Loucy (cell line): ENCODE measurements around the gene SHROOM2.

Experiments used
- H2AFZ ChIP-seq: fragments of 200-600 bp; sonication (generic); 2 replicates; pipeline ENCODE4 v1.6.0; 2016; ENCODE audit warnings: antibody characterized with exemption, mild to moderate bottlenecking, low read length, moderate library complexity
- H3F3A ChIP-seq: fragments of 200-600 bp; 2 replicates; pipeline ENCODE4 v1.6.0; 2016; ENCODE audit warnings: antibody characterized with exemption, low read depth, mild to moderate bottlenecking
- H3K27me3 ChIP-seq: fragments of 200-600 bp; sonication (generic); 2 replicates; pipeline ENCODE4 v1.6.1; 2014; ENCODE audit warnings: low read length, mild to moderate bottlenecking; ENCODE audit not compliant: insufficient read depth, poor library complexity, severe bottlenecking
- H3K36me3 ChIP-seq: fragments of 200-600 bp; sonication (generic); 2 replicates; pipeline ENCODE4 v1.6.1; 2016; ENCODE audit warnings: low read length; ENCODE audit not compliant: insufficient read depth
- H3K4me1 ChIP-seq: fragments of 200-600 bp; sonication (generic); 2 replicates; pipeline ENCODE4 v1.5.1; 2014; ENCODE audit warnings: low read length, mild to moderate bottlenecking; ENCODE audit not compliant: insufficient read depth, poor library complexity, severe bottlenecking
- H3K4me2 ChIP-seq: fragments of 200-600 bp; sonication (generic); 2 replicates; pipeline ENCODE4 v1.6.0; 2014; ENCODE audit warnings: antibody characterized with exemption, low read length, low read depth, mild to moderate bottlenecking; ENCODE audit not compliant: poor library complexity, severe bottlenecking
- H3K4me3 ChIP-seq: fragments of 200-600 bp; sonication (generic); 2 replicates; pipeline ENCODE4 v1.5.1; 2014; ENCODE audit warnings: low read length, mild to moderate bottlenecking, mixed read lengths; ENCODE audit not compliant: poor library complexity, severe bottlenecking
- H3K79me2 ChIP-seq: fragments of 200-600 bp; sonication (generic); 2 replicates; pipeline ENCODE4 v1.6.1; 2014; ENCODE audit warnings: low read length; ENCODE audit not compliant: insufficient read depth
- H3K9ac ChIP-seq: fragments of 200-600 bp; sonication (generic); 2 replicates; pipeline ENCODE4 v1.6.0; 2014; ENCODE audit warnings: mild to moderate bottlenecking, low read depth, low read length, moderate library complexity; ENCODE audit not compliant: poor library complexity, severe bottlenecking
- H3K9me2 ChIP-seq: fragments of 200-600 bp; sonication (generic); replicated peaks from 2 replicates; pipeline ENCODE4 v1.6.1; 2016; ENCODE audit warnings: low read depth, low read length, mixed read lengths
- H3K9me3 ChIP-seq: fragments of 200-600 bp; sonication (generic); 2 replicates; pipeline ENCODE4 v1.6.1; 2014; ENCODE audit warnings: mild to moderate bottlenecking, antibody characterized with exemption, low read length, low read depth; ENCODE audit not compliant: insufficient read depth
- H4K20me1 ChIP-seq: fragments of 200-600 bp; sonication (generic); 2 replicates; pipeline ENCODE4 v1.6.0; 2014; ENCODE audit warnings: antibody characterized with exemption, low read length, mild to moderate bottlenecking; ENCODE audit not compliant: insufficient read depth, poor library complexity, severe bottlenecking
- CTCF ChIP-seq: fragments of 200-600 bp; sonication (generic); conservative IDR thresholded peaks from 2 replicates; pipeline ENCODE4 v1.5.1; 2014; ENCODE audit warnings: mild to moderate bottlenecking, antibody characterized with exemption, low read length
- EZH2phosphoT487 ChIP-seq: fragments of 200-600 bp; IDR thresholded peaks from 2 replicates; pipeline ENCODE4 v1.6.1; 2018; ENCODE audit warnings: antibody characterized with exemption, mild to moderate bottlenecking, moderate library complexity, borderline replicate concordance

The SHROOM2 gene

GRCh38 chrX:9739130-9739529 lies 47.1 kb upstream of the SHROOM2 start:
- Histone ChIP-seq H3K9me2 (no peaks in the 10 kb centered on the region), H2AFZ (no peak overlapping the region), H3K9me3 (no peaks in the 10 kb centered on the region), H3K79me2 (no peaks in the 10 kb centered on the region), H3K36me3 (no peaks in the 10 kb centered on the region), H3F3A (no peaks in the 10 kb centered on the region), H3K4me3 (no peak overlapping the region), H3K4me2 (no peak overlapping the region), H3K27me3 (peaks cover 37% of the 10 kb centered on the region), H4K20me1 (no peaks in the 10 kb centered on the region), H3K4me1 (no peaks in the 10 kb centered on the region), H3K9ac (no peak overlapping the region)
- TF ChIP-seq EZH2phosphoT487 (no peak), CTCF (no peak)

- Histone ChIP-seq H3K4me3 (peak overlapping the region; percentile 37), H3K9ac (no peak overlapping the region), H3K9me3 (no peaks in the 10 kb centered on the region), H3K9me2 (no peaks in the 10 kb centered on the region), H2AFZ (peak overlapping the region; percentile 80), H3K4me1 (peaks cover 10% of the 10 kb centered on the region), H3K4me2 (peak overlapping the region; percentile 48), H3F3A (no peaks in the 10 kb centered on the region), H3K79me2 (no peaks in the 10 kb centered on the region), H3K36me3 (no peaks in the 10 kb centered on the region), H3K27me3 (peaks cover 31% of the 10 kb centered on the region), H4K20me1 (no peaks in the 10 kb centered on the region)
- no peak for TF ChIP-seq CTCF
- no peak for TF ChIP-seq EZH2phosphoT487
These were observed 40.7 kb upstream of the SHROOM2 start for GRCh38 chrX:9745417-9746115.

DNA sequence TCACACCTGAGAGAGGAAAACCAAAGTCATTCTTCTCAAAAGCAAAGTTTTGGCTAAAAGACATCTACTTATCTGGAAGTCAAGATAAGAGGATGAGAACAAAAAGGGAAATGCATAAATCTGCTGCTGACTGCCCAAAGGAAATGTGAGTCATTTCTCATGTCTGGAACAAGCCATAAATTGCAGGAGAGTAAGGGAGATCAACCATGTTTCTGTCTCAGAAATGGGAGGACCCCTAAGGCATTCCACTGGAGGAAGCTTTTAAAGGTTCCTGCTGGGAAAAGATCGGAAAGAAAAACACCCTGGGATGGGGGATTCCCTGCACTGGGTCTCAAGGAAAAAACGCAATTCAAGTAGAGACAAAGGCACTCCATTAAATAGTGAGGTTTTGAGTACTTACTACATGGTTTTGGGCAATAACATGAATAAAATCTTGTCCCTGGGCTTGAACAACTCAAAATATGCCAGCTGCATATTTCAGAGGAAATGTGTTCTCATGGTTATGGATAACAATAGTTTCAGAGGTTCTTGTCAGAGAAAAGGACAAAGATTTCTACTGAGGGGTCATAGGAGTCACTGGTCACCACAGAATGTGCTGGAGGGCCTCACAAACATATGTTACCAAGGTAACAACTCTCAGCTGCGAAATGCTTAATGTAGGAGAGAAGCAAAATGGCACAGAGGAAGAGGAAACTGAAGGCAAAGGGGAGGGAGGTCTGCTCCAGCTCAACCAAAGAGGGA lies 39.9 kb upstream of the SHROOM2 start:
- Histone ChIP-seq H3K9me2 (no peaks in the 10 kb centered on the region), H2AFZ (no peak overlapping the region), H3K4me1 (peaks cover 10% of the 10 kb centered on the region), H3K9me3 (no peaks in the 10 kb centered on the region), H3K9ac (no peak overlapping the region), H3F3A (no peaks in the 10 kb centered on the region), H3K27me3 (peaks cover 26% of the 10 kb centered on the region), H3K79me2 (no peaks in the 10 kb centered on the region), H3K4me2 (peak overlapping the region; percentile 48), H3K4me3 (peak overlapping the region; percentile 37), H4K20me1 (no peaks in the 10 kb centered on the region), H3K36me3 (no peaks in the 10 kb centered on the region)
- TF ChIP-seq CTCF (no peak), EZH2phosphoT487 (no peak)
